H54 (cell line): ENCODE data around the gene BGN.

Source experiments
- DNase-seq: peaks from one replicate; pipeline ENCODE4 v3.0.0; 2011; ENCODE audit warnings: low spot score, mixed read lengths; ENCODE audit not compliant: insufficient read length
- FAIRE-seq: peaks from 3 replicates; lab custom pipeline; 2011; peaks lifted over from hg19 to GRCh38; lab: Jason Lieb, UNC
- POLR2A ChIP-seq: IDR thresholded peaks from 2 replicates; pipeline ENCODE4 v1.6.1; 2011; ENCODE audit warnings: low read depth, mild to moderate bottlenecking, low read length

Gene BGN

DNA sequence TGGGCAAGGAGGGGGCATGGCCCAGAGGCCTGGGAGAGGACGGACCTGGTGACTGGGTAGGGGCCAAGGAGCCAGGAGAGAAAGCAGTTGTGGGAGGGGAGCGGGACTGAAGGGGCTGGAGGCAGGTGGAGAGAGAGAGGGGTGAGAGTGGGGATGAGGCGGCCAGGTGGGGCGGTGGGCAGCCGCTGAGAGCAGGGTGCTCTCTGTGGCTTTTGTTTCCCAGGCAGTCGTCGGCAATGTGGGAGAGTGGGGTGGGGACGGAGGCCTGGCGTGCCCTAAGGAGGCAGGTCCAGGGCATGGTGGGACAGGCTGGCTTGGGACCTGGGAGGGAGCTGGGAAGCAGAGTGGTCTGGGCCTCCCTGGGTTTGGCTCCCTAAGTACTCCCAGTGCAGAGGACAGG, 19.5 kb downstream of the BGN start:
- no peak for TF ChIP-seq POLR2A
- FAIRE-seq = no peak

GRCh38 chrX:153515435-153515834, 20.7 kb downstream of the BGN start:
- no peak for DNase-seq
- no peak for FAIRE-seq
- TF ChIP-seq POLR2A = no peak

More for the DNA sequence above, 19.5 kb downstream of the BGN start:
- no peak for DNase-seq

- no peak for FAIRE-seq
- TF ChIP-seq POLR2A = no peak
- no peak for DNase-seq
These were observed 21.3 kb downstream of the BGN start for GRCh38 chrX:153516073-153516472.

DNA sequence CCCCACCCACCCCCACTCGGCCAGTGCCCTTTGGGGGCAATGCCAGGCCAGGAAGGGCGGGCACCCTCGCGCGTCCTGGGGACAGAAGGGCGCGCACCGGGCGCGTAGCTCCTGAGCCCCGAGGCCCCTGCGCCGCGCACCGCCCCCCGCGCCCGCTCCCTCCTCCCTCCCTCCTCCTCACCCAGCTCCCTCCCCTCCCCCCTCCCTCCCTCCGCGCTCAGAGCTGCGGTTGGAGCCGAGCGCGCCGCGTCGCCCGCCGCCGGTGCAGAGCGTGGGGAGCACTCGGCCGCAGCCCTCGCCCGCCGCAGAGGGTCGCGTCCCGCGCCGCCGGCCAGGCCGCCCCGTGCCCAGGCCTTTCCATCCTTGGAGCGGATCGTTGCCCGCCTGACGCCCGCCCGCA, 22.6 kb downstream of the BGN start, which contains the start of gene ATP2B3:
ATP2B3 (plus strand) TSS at position 220 of the 400 bp plus-strand sequence. CDS start 18,606 bp downstream, outside the sequence.
- FAIRE-seq (no peak), DNase-seq (no peak)
- no peak for TF ChIP-seq POLR2A

- DNase-seq (no peak), FAIRE-seq (no peak)
- TF ChIP-seq POLR2A = no peak
These were observed 23.4 kb downstream of the BGN start for GRCh38 chrX:153517946-153518834.

GRCh38 chrX:153519569-153520286, 24.9 kb downstream of the BGN start:
- no peak for FAIRE-seq
- no peak for TF ChIP-seq POLR2A
- peak; percentile 97 for DNase-seq

DNA sequence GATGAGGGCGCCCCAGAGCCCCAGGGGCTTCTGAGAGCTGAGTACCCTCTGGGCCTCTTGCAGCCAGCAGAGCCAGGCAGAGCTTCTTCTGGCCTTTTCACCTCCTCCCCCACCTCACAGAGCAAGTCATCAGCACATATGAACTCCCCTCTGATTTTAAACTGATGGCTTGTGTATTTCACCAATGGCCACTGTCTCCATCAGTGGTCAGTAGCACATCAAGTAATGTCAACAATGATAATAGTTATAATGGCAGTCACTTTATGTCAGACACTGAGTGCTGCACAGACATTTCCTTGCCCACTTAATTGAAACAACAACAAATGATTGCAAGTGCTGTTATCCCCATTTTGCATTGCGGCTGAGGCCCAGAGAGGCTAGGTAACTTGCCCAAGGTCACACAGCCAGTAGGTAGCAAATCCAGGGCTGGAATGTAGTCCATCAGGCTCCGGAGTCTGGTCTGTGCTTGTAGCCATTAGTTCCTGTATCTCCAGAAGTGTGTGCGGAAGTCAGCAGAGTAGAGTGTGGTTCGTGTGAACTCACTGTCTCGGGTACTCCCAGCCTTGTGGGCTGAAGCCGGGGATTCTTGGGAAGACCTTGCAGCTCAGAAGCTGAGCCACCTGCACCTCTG, 25.6 kb downstream of the BGN start:
- TF ChIP-seq POLR2A = no peak
- peak; percentile 61 for DNase-seq
- no peak for FAIRE-seq

DNA sequence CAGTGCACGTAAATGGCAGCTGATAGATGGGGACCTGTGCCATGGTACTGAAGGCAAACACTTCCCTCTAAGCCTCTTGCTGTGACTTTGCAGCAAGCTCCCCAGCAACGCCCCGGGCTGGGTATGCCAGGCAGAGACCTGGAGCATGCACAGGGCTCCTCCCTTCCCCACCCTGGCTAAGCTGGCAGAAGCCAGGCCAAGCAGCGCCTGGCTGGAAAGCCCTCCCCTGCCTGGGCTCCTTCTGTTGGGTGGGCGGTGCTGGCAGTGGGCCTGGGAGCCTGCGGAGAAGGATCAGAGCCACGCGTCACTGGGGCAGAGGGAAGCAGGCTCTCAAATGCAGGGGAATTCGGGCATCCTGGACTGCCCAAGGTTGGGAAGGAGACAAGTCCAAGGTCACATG, 26.3 kb downstream of the BGN start:
- no peak for TF ChIP-seq POLR2A
- DNase-seq = no peak
- no peak for FAIRE-seq

GRCh38 chrX:153522259-153522658, 27.5 kb downstream of the BGN start:
- FAIRE-seq = no peak
- no peak for TF ChIP-seq POLR2A
- DNase-seq = no peak

DNA sequence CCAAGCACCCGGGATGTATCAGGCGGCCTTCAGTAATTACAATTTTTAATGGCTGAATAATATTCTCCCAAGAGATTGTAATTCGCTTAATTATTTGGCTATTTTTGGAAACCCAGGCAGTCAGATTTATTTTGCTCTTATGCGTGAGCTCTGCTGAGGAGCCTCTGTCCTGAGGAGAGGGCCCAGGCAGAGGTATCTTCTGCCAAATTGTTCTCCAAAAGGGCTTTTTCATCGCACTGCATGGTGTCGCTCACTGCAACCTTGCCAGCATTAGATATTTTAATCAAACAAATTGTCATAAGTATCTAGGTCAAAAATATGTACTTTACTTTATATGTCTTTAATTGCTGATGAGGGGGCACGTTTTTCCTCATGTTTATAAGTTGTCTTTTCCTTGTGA, 28.5 kb downstream of the BGN start:
- no peak for TF ChIP-seq POLR2A
- FAIRE-seq (no peak), DNase-seq (no peak)

DNA sequence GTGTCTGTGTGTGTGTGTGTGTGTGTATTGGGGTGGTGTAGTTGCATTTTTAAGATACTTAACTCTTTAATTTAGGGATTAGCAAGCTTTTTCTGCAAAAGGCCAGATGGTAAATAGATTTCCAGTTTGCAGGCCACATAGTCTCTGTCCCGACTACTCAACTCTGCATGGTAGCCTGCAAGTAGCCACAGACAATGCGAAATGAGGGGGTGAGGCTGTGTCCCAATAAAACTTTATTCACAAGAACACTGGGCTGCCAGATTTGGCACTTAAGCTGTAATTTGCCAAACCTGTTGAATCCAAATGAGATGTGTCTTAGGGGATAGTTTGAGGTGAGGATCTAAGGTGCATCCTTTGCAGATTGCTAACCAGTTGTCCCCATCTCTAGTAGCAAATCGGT, 29.5 kb downstream of the BGN start:
- DNase-seq (no peak), FAIRE-seq (no peak)
- TF ChIP-seq POLR2A = no peak

DNA sequence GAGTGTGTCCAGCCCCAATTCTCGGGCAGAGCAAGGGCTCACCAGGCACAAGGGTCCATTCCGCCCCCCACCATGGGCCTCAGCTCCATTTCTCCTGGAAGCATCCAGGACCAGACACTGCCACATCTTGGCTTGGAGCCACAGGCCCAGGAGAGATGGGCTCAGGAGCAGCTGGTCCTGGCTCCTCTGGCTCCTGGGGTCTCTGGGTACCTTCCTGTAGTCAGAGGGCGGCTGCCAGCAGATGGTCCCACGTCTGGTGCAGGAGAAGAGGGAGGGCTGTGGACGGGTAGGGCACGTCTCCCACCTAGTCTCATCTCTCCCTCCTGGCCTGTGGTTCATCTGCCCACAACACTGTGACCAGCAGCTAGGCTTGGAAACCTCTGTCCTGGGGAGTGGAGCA, 30.7 kb downstream of the BGN start:
- DNase-seq (no peak), FAIRE-seq (no peak)
- no peak for TF ChIP-seq POLR2A

DNA sequence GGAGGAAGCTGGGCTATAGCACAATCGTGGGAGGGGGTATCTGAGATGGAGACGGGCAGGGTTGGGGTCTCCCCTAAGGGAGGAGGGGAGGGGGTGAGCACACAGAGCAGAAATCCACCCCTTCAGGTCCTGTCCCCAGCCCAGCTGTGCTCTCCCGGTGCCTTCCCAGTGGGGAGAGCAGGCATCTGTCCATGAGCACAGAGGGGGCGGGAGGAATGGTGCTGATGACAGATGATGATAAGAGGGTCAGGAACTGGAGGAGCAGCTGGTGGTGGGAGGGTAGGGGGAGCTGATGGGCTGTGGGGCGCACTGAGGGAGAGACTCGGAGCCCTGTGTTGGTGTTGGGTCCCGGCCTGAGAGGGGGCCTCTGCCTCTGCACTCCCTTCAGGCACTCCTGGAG, 31.3 kb downstream of the BGN start:
- DNase-seq (no peak), FAIRE-seq (no peak)
- no peak for TF ChIP-seq POLR2A

- no peak for FAIRE-seq
- TF ChIP-seq POLR2A = no peak
These were observed 32.0 kb downstream of the BGN start for GRCh38 chrX:153526801-153527200.

More at GRCh38 chrX:153526801-153527200, 32.0 kb downstream of the BGN start:
- no peak for DNase-seq
